ENCODE measurements around the gene MYL12A.

The MYL12A gene

GRCh38 chr18:3284501-3284900 lies 36.9 kb downstream of the MYL12A start:
- no peak for DNase-seq

DNA sequence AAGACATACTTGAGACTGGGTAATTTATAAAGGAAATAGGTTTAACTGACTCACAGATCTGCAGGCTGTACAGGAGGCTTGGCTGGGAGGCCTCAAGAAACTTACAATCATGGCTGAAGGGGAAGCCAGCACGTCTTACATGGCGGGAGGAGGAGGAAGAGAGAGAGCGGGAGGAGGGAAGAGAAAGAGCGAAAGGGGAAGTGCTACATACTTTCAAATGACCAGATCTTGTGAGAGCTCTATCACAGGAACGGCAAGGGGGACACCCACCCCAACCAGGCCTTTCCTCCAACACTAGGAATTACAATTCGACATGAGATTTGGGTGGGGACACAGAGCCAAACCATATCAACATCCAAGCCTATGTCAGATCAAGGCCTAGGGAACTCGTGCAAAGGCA lies 38.6 kb downstream of the MYL12A start:
- DNase-seq = no peak

DNA sequence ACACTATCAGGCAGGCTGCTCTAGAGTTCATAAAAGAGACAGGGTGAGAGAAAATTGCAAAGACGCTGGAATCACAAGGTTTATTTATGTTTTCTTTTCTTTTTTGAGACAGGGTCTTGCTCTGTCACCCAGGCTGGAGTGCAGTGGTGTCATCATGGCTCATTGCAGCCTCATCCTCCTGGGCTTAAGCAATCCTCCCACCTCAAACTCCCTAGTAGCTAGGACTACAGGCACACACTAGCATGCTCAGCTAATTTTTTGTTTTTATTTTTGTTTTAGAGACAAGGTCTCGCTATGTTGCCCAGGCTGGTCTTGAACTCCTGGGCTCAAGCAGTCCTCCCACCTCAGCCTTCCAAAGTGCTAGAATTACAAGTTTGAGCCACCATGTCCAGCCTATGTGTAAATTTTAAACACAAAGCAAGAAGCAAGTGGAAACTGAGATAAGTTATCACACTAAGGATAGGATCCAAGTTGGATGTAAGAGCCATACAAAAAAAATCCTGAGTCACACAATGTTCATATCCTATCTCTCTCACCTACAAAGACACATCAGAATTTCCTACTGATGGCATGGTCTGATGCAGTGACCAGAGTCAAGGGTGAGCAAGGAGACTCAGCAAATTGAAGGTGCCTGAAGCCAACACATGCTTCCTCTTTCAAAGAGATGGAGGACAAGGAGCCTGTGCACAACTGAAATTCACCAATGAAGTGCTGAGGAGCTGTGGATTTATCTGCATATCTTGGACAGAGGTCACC lies 45.8 kb downstream of the MYL12A start:
- no peak for DNase-seq

DNA sequence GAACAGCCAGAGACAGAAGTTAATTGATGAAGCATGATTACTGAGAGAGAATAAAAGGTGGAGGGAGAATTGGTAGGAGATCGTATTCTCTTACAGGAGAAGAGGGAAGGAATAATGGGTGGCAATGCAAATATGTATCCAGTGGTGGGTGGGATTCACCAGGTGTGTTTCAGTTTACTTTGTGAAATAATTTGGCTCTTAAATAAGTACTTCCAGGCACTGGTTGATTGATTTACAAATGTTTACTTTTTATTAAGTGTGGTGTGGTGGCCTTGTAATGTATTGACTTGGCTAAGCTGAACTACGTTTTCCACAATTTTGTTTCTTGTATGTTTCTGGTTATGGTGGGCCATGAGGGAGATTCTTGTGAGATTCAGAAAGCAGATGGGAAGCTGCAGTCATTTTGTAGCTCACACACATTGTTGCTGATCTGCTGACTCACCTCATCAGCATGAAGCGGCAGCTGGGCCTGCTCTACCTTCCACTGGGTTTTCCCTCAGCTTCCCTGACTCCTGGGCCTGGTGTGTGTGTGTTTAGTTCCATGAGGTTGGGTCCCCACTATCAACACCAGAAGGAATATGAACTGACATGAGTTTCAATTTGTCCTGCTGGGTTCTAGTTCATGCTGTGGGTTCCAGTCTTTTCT lies 47.0 kb downstream of the MYL12A start:
- no peak for DNase-seq

DNA sequence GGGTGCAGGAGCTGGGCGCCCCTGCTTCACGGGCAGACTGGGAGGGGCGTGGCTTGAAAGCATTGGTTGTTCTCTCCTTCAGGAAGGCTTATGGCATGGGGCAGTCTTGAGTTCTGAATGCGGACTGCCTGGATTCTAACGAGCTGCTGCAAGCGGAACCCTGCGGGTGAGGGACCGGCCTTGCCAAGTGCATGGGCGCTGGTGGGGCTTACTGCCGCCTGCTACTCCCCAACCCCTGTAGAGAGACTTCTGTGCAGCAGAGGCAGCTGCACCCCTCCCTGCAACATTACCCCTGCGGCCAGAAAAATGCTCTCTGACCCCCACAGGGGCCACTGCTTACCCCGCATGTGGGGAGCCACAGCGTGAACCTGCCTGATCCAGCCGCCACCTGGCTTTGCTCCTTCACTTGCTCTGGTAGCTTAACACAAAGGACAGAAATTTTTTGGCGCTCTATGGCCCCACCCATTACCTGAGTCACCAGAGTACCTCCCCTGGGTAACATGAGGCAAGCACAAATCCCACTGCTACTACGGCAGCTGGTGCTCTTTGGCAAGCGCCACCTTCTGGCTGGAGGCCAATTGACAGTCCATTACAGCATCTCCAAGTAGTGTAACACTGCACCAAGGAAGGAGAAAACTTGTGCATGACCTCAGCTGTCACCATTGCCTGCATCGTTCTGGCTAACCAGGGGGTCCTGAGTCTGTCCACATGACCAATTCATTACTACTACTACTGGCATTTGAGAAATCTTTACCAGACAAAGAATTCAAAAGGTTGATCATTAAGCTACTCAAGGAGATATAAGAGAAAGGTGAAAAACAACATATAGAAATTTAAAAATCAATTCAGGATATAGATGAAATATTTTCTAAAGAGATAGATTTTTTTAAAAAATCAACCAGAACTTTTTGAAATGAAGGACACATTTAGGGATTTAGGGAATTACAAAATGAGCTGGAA lies 49.7 kb downstream of the MYL12A start:
- no peak for DNase-seq

DNA sequence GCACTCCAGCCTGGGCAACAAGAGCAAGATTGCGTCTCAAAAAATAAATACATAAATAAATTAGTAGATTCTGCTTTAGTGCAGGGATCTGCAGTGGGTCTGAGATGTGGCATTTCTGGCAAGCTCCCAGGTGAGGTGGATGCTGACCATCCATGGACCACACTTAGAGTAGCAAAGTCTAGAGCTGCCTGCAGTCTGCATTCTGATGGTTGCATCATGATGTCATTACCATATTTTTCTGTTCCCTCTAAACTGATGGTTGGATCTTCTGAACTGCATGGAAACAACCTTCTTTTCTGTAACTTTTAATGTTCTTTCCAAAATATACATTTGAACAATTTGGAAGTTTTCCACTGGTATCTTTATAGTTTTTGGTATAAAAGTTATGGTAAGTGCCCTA lies 57.2 kb downstream of the MYL12A start:
- no peak for DNase-seq

GRCh38 chr18:3305354-3305762 lies 57.8 kb downstream of the MYL12A start:
- no peak for DNase-seq
